A549 treated with GW870086 at 1 μM for 4 hours (cell line): ENCODE results near the gene SRI. TPM values are rescaled to one million over a fixed set of nuclear protein-coding genes. Genes with fewer than 3 reads are reported as not detected.

Experiments used
- total RNA-seq: library from RNA; stranded (reverse); fragments of 200-300 nt; extraction: Qiagen RNA extraction; gene quantifications from 5 replicates; pipeline ENCODE4 v1.2.3, GENCODE V29; 2022; ENCODE audit warnings: low read depth

The SRI gene
- 105 to 140 TPM (median 130 TPM) in 5 replicates for total RNA-seq

GRCh38 chr7:88219781-88220747 lies at the start of gene SRI:
TSS of gene SRI (minus strand) at chr7:88220038. CDS start at chr7:88220026, 12 bp downstream.

Other genes with a start within 250 kb of the SRI start
- gene STEAP4, start 86.9 kb upstream of the SRI start, total RNA-seq = 0.02 TPM in 1 of 5 replicates, not detected in the others